ENCODE results near the gene ITPR3.

Gene ITPR3

GRCh38 chr6:33696076-33696475 lies 75.0 kb downstream of the ITPR3 start:
- DNase-seq (ENCODE audit: low read depth in 3 of 3, low spot score in 1 of 3): no peak

- DNase-seq (ENCODE audit: low read depth in 3 of 3, low spot score in 1 of 3): no peak
Measured at GRCh38 chr6:33696548-33697518, 75.7 kb downstream of the ITPR3 start.

GRCh38 chr6:33697845-33698244 lies 76.7 kb downstream of the ITPR3 start:
- DNase-seq (ENCODE audit: low read depth in 3 of 3, low spot score in 1 of 3): no peak

GRCh38 chr6:33698494-33698893 lies 77.4 kb downstream of the ITPR3 start:
- no peak for DNase-seq (ENCODE audit: low read depth in 3 of 3, low spot score in 1 of 3)

GRCh38 chr6:33699131-33699530 lies 78.0 kb downstream of the ITPR3 start:
- DNase-seq (ENCODE audit: low read depth in 3 of 3, low spot score in 1 of 3): no peak

GRCh38 chr6:33699739-33700138 lies 78.6 kb downstream of the ITPR3 start:
- no peak for DNase-seq (ENCODE audit: low read depth in 3 of 3, low spot score in 1 of 3)

- DNase-seq (ENCODE audit: low read depth in 3 of 3, low spot score in 1 of 3): peak; percentile 31 to 51 (median 43)
Measured at GRCh38 chr6:33700391-33701050, 79.4 kb downstream of the ITPR3 start.

- no peak for DNase-seq (ENCODE audit: low read depth in 3 of 3, low spot score in 1 of 3)
Measured at GRCh38 chr6:33702345-33702977, 81.3 kb downstream of the ITPR3 start.

- no peak for DNase-seq (ENCODE audit: low read depth in 3 of 3, low spot score in 1 of 3)
Measured at GRCh38 chr6:33704215-33705066, 83.3 kb downstream of the ITPR3 start.

GRCh38 chr6:33705268-33705885 lies 84.3 kb downstream of the ITPR3 start:
- DNase-seq (ENCODE audit: low read depth in 3 of 3, low spot score in 1 of 3): no peak

- DNase-seq (ENCODE audit: low read depth in 3 of 3, low spot score in 1 of 3): no peak
Measured at GRCh38 chr6:33705955-33706725, 85.0 kb downstream of the ITPR3 start.

GRCh38 chr6:33707771-33708170 lies 86.6 kb downstream of the ITPR3 start:
- DNase-seq (ENCODE audit: low read depth in 3 of 3, low spot score in 1 of 3): no peak

GRCh38 chr6:33708516-33709204 lies 87.5 kb downstream of the ITPR3 start:
- no peak for DNase-seq (ENCODE audit: low read depth in 3 of 3, low spot score in 1 of 3)

GRCh38 chr6:33709605-33710295 lies 88.6 kb downstream of the ITPR3 start:
- no peak for DNase-seq (ENCODE audit: low read depth in 3 of 3, low spot score in 1 of 3)

- DNase-seq (ENCODE audit: low read depth in 3 of 3, low spot score in 1 of 3): no peak
Measured at GRCh38 chr6:33710296-33711121, 89.4 kb downstream of the ITPR3 start.

GRCh38 chr6:33711140-33712129 lies 90.3 kb downstream of the ITPR3 start, which contains the start of gene UQCC2:
Gene UQCC2, minus strand, starts transcription at chr6:33711700. Its CDS starts 14 bp downstream, at chr6:33711686.
- peak; percentile 93 to 95 (median 94) for DNase-seq (ENCODE audit: low read depth in 3 of 3, low spot score in 1 of 3)
